Psoas muscle (tissue), 8 donors: Measurements from ENCODE around the gene ROM1. TPM values are rescaled to one million over a fixed set of nuclear protein-coding genes. Genes with fewer than 3 reads are reported as not detected.
"Not testable (repeated sequence)": the region's sequence is repeated elsewhere in the genome, so short reads cannot be mapped to it uniquely, and the experiment has no call there.

Experiments used
- ATAC-seq, 4 donors: fragments of 200-7000 bp; cut with Tn5 transposase; one replicate each; pipeline ENCODE4 v1.9.1; 2020; ENCODE audit warnings: moderate library complexity in 3 of 4, mild to moderate bottlenecking in 2 of 4
- DNase-seq, 2 donors: peaks; one replicate each; pipeline ENCODE4 v3.0.0-alpha.2; 2020
- H3K27ac ChIP-seq: fragments of 200-600 bp; one replicate; pipeline ENCODE4 v1.8.0; 2022
- H3K27me3 ChIP-seq, 3 donors: fragments of 200-600 bp in 1 of 3; one replicate each; pipeline versions ENCODE4 v1.6.1 to v1.8.0; 2013 to 2022; ENCODE audit warnings: low read length in 2 of 3, mild to moderate bottlenecking in 2 of 3, moderate library complexity in 1 of 3; ENCODE audit not compliant: insufficient read depth in 3 of 3
- H3K36me3 ChIP-seq, 2 donors: fragments of 200-600 bp in 1 of 2; one replicate each; pipeline versions ENCODE4 v1.6.1 to v1.8.0; 2013 to 2022; ENCODE audit warnings: low read depth in 1 of 2, mild to moderate bottlenecking in 1 of 2, moderate library complexity in 1 of 2; ENCODE audit not compliant: insufficient read depth in 1 of 2
- H3K4me1 ChIP-seq: fragments of 200-600 bp; one replicate; pipeline ENCODE4 v1.8.0; 2022
- H3K4me3 ChIP-seq: fragments of 200-600 bp; one replicate; pipeline ENCODE4 v1.8.0; 2022; ENCODE audit warnings: mild to moderate bottlenecking
- H3K9me3 ChIP-seq: fragments of 200-600 bp; one replicate; pipeline ENCODE4 v1.8.0; 2022
- CTCF ChIP-seq: fragments of 200-600 bp; IDR thresholded peaks from one replicate; pipeline ENCODE4 v1.8.0; 2022; ENCODE audit warnings: antibody characterized with exemption
- WGBS, 3 donors: extraction: QIAGEN DNeasy Blood & Tissue Kit; methylation state at CpG; one replicate each; pipeline versions ENCODE4 v1.1.6 to v1.1.7; 2013; 5-methylcytosine and 5-hydroxymethylcytosine counted together
- intact Hi-C, 2 donors: fragments of 100-400 bp; cut with DNase I; formaldehyde crosslinking; loops; one replicate each; pipeline versions ENCODE4 v1.11.0 to v1.14.2; 2022
- polyA plus RNA-seq, 3 donors: library from polyadenylated mRNA; stranded (reverse); fragments of 200-250 nt; gene quantifications; one replicate each; pipeline ENCODE4 v1.2.3, GENCODE V29; 2013
- total RNA-seq, 4 donors: library from RNA; stranded (reverse); fragmentation: NEBNext Ultra II Directional in 2 of 4; extraction: Animal tissue kit (Norgen Biotek cat#: 25700) in 2 of 4; gene quantifications; one replicate each; pipeline versions ENCODE4 v1.2.1 to v1.2.4, GENCODE V29; 2021 to 2023
- donor health status: healthy with polysubstance abuse.
- donor health status: DM: no; HTN: no; CAD: no; lungs with moderate emphysema.
- donor health status: Bipolar disorder and iron deficiency.
- donor health status: healthy.
- donor health status: DM: yes; HTN: yes; CAD: no.
- donor health status: DM: no; HTN: no; CAD: no.
- donor health status: DM: no; HTN: no; CAD: no.
- donor health status: DM: yes; HTN: yes; CAD: no.

ROM1 gene
- total and polyA plus RNA-seq, 7 donors: 2.0 to 5.5 (median 3.7) TPM

- peaks cover 3 to 71% of the 10 kb centered on the region in 2 donors for H3K36me3 ChIP-seq
- ATAC-seq (no peak), DNase-seq (peak in 1 of 2 donors; percentile 53)
- 68 to 73% (median 72%) methylated on average over 12 of the region's 12 CpGs for WGBS, 3 donors
- H3K4me1 ChIP-seq: peaks cover 46% of the 10 kb centered on the region
- no peaks in the 10 kb centered on the region for H3K27me3 ChIP-seq
- H3K9me3 ChIP-seq: no peaks in the 10 kb centered on the region
- H3K4me3 ChIP-seq: peak overlapping the region; percentile 90
- intact Hi-C loops: loop anchor here in 1 of 2 donors (10.0 kb wide), 1 partner anchor 278 kb away; no protein-coding TSS in a partner anchor
- TF ChIP-seq CTCF: no peak
- peak overlapping the region; percentile 92 for H3K27ac ChIP-seq
Observed at GRCh38 chr11:62577046-62577714, 35.9 kb upstream of the ROM1 start.

GRCh38 chr11:62578541-62578940 is 34.5 kb upstream of the ROM1 start:
- Histone ChIP-seq H3K4me1 (peaks cover 39% of the 10 kb centered on the region), H3K9me3 (no peaks in the 10 kb centered on the region), H3K36me3 (peaks cover 3 to 72% of the 10 kb centered on the region in 2 donors), H3K27me3 (no peaks in the 10 kb centered on the region), H3K27ac (peak overlapping the region; percentile 46), H3K4me3 (no peak overlapping the region)
- TF ChIP-seq CTCF: no peak
- no peak for ATAC-seq
- 95 to 97% (median 95%) methylated on average over 11 of the region's 11 CpGs for WGBS, 3 donors
- DNase-seq: peak in 1 of 2 donors; percentile 47
- intact Hi-C loops: loop anchor here in 1 of 2 donors (10.0 kb wide), 1 partner anchor 276 kb away; no protein-coding TSS in a partner anchor

- ATAC-seq (peak in 1 of 4 donors; percentile 35), DNase-seq (no peak)
- no peak for TF ChIP-seq CTCF
- Histone ChIP-seq H3K4me1 (peaks cover 38% of the 10 kb centered on the region), H3K27me3 (no peaks in the 10 kb centered on the region), H3K36me3 (peaks cover 3 to 78% of the 10 kb centered on the region in 2 donors), H3K4me3 (no peak overlapping the region), H3K27ac (peak overlapping the region; percentile 46), H3K9me3 (no peaks in the 10 kb centered on the region)
- intact Hi-C loops: loop anchor here in 1 of 2 donors (10.0 kb wide), 1 partner anchor 276 kb away; no protein-coding TSS in a partner anchor
- WGBS, 3 donors: 83 to 88% (median 85%) methylated on average over 2 of the region's 2 CpGs
Observed at GRCh38 chr11:62579252-62579651, 33.8 kb upstream of the ROM1 start.

- peak in 1 of 2 donors; percentile 54 for DNase-seq
- Histone ChIP-seq H3K4me3 (no peak overlapping the region), H3K27ac (peak overlapping the region; percentile 23), H3K27me3 (no peaks in the 10 kb centered on the region), H3K4me1 (peaks cover 21% of the 10 kb centered on the region), H3K9me3 (no peaks in the 10 kb centered on the region), H3K36me3 (peaks cover 0 to 91% of the 10 kb centered on the region in 2 donors)
- no peak for TF ChIP-seq CTCF
- WGBS, 3 donors: 80 to 81% (median 81%) methylated on average over 18 of the region's 18 CpGs
- peak; percentile 53 to 83 (median 68) for ATAC-seq
- intact Hi-C loops: no loop called here
Observed at GRCh38 chr11:62580959-62581715, 31.9 kb upstream of the ROM1 start.

- peaks cover 0 to 91% of the 10 kb centered on the region in 2 donors for H3K36me3 ChIP-seq
Observed at GRCh38 chr11:62581735-62582134, 31.3 kb upstream of the ROM1 start.

GRCh38 chr11:62585356-62585755 is 27.7 kb upstream of the ROM1 start:
- H3K27me3 ChIP-seq, H3K4me3 ChIP-seq, H3K27ac ChIP-seq, H3K9me3 ChIP-seq, ATAC-seq, DNase-seq, intact Hi-C loops: not testable (repeated sequence)
- WGBS, 3 donors: 76 to 88% (median 87%) methylated on average over 7 of the region's 7 CpGs
- Histone ChIP-seq H3K4me1 (peaks cover 24% of the 10 kb centered on the region), H3K36me3 (peaks cover 3 to 80% of the 10 kb centered on the region in 2 donors)

More at GRCh38 chr11:62581735-62582134, 31.3 kb upstream of the ROM1 start:
- Histone ChIP-seq H3K27ac (peak overlapping the region; percentile 23), H3K4me1 (peaks cover 21% of the 10 kb centered on the region)
- ATAC-seq, intact Hi-C loops, H3K9me3 ChIP-seq, H3K4me3 ChIP-seq, H3K27me3 ChIP-seq: not testable (repeated sequence)
- DNase-seq: peak in 1 of 2 donors; percentile 12
- WGBS, 3 donors: 94 to 97% (median 96%) methylated on average over 4 of the region's 4 CpGs
